Stimulated activated CD8-positive, alpha-beta memory T cell treated with anti-CD3 and anti-CD28 coated beads, Interleukin-12 subunit alpha, Interleukin-12 subunit beta, amount 100 ng/mL, for 24 hours (primary cell): ENCODE results near the gene PTPRG.

Experiments
- DNase-seq: peaks from one replicate; pipeline ENCODE4 v3.0.0-alpha.2; 2020; ENCODE audit errors: extremely low read depth

PTPRG gene

DNA sequence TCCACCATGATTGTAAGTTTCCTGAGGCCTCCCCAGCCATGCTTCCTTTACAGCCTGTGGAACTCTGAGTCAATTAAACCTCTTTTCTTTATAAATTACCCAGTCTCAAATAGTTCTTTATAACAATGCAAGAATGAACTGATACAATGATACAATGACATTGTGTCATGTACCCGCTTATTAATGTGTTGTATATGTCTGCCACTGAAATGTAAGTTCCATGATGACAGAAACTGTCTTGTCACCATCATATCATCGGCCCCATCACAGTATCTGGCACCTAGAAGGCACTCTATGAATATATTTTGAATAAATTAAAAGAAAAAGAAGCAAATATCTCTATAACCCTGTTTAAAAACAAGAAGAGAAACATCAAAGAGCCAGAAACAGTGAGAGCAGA is 782.4 kb downstream of the PTPRG start:
- no peak for DNase-seq
